Suppressor macrophage (primary cell): Measurements from ENCODE around the gene P2RY6.
"Not testable (repeated sequence)": the region's sequence is repeated elsewhere in the genome, so short reads cannot be mapped to it uniquely, and the experiment has no call there.

Experiments used
- DNase-seq, 4 experiments: peaks; one replicate each; pipeline ENCODE4 v3.0.0-alpha.2; 2020 to 2022

Gene P2RY6

GRCh38 chr11:73262851-73263495 is 9.2 kb upstream of the P2RY6 start:
- peak; percentile 41 to 70 (median 68) for DNase-seq

- no peak for DNase-seq
Observed at GRCh38 chr11:73263640-73264039, 8.5 kb upstream of the P2RY6 start.

GRCh38 chr11:73265278-73265810 is 6.8 kb upstream of the P2RY6 start:
- no peak for DNase-seq

- DNase-seq, result peak; percentile 56 to 71 (median 66)
Observed at GRCh38 chr11:73265853-73266645, 6.1 kb upstream of the P2RY6 start.

GRCh38 chr11:73266646-73267020 is 5.5 kb upstream of the P2RY6 start:
- no peak for DNase-seq

GRCh38 chr11:73267122-73267846 is 4.9 kb upstream of the P2RY6 start:
- DNase-seq, result no peak

- DNase-seq, result peak in 3 of 4 experiments; percentile 32 to 53 (median 47)
Observed at GRCh38 chr11:73267906-73268540, 4.1 kb upstream of the P2RY6 start.

- no peak for DNase-seq
Observed at GRCh38 chr11:73268671-73269271, 3.4 kb upstream of the P2RY6 start.

- DNase-seq, result no peak
Observed at GRCh38 chr11:73269459-73270015, 2.6 kb upstream of the P2RY6 start.

GRCh38 chr11:73270016-73270854 is 1.9 kb upstream of the P2RY6 start:
- DNase-seq, result peak; percentile 71 to 88 (median 79)

- DNase-seq, result no peak
Observed at GRCh38 chr11:73270855-73271477, 1.2 kb upstream of the P2RY6 start.

- DNase-seq, result not testable (repeated sequence)
Observed at GRCh38 chr11:73271478-73271865, 666 bp upstream of the P2RY6 start.

- no peak for DNase-seq
Observed at GRCh38 chr11:73272680-73273038, 521 bp downstream of the P2RY6 start.

- peak in 1 of 4 experiments; percentile 26 for DNase-seq
Observed at GRCh38 chr11:73273222-73273895, 1.2 kb downstream of the P2RY6 start.

GRCh38 chr11:73274191-73274590 is 2.1 kb downstream of the P2RY6 start:
- not testable (repeated sequence) for DNase-seq

- DNase-seq, result peak; percentile 57 to 70 (median 64)
Observed at GRCh38 chr11:73274722-73275380, 2.7 kb downstream of the P2RY6 start.

GRCh38 chr11:73275381-73275750 is 3.2 kb downstream of the P2RY6 start:
- DNase-seq, result no peak

- DNase-seq, result no peak
Observed at GRCh38 chr11:73277467-73277866, 5.3 kb downstream of the P2RY6 start.

- DNase-seq, result peak; percentile 85 to 93 (median 90)
Observed at GRCh38 chr11:73280626-73281025, 8.5 kb downstream of the P2RY6 start.
